ENCODE data around the gene FHL3.

Gene FHL3

GRCh38 chr1:37952738-37953137, 52.6 kb downstream of the FHL3 start:
- Histone ChIP-seq H3K36me3 (ENCODE audit: insufficient read depth) (no peaks in the 10 kb centered on the region), H3K27me3 (ENCODE audit: insufficient read depth, low read depth) (no peaks in the 10 kb centered on the region), H2AFZ (ENCODE audit: low read depth) (no peak overlapping the region), H4K20me1 (ENCODE audit: insufficient read depth) (no peaks in the 10 kb centered on the region), H3K4me1 (ENCODE audit: low read depth, poor library complexity, severe bottlenecking) (no peaks in the 10 kb centered on the region), H3K4me2 (no peak overlapping the region), H3K9ac (no peak overlapping the region), H3K79me2 (ENCODE audit: insufficient read depth, low read depth) (no peaks in the 10 kb centered on the region), H3K4me3 (IDR thresholded peaks at IDR 0.05; ENCODE audit: insufficient read depth, low read depth, low read length) (no peak overlapping the region), H3K27ac (no peak overlapping the region)
- TF ChIP-seq CTCF (conservative IDR thresholded peaks at IDR 0.05; ENCODE audit: low read depth, low read length) = no peak

- H2AFZ ChIP-seq (ENCODE audit: low read depth) = no peak overlapping the region
- no peak overlapping the region for H3K4me2 ChIP-seq
- TF ChIP-seq CTCF (conservative IDR thresholded peaks at IDR 0.05; ENCODE audit: low read depth, low read length) = no peak
- no peak overlapping the region for H3K4me3 ChIP-seq (IDR thresholded peaks at IDR 0.05; ENCODE audit: insufficient read depth, low read depth, low read length)
- H3K9ac ChIP-seq = no peak overlapping the region
- no peaks in the 10 kb centered on the region for H3K27me3 ChIP-seq (ENCODE audit: insufficient read depth, low read depth)
- no peaks in the 10 kb centered on the region for H3K36me3 ChIP-seq (ENCODE audit: insufficient read depth)
- H4K20me1 ChIP-seq (ENCODE audit: insufficient read depth) = no peaks in the 10 kb centered on the region
- H3K79me2 ChIP-seq (ENCODE audit: insufficient read depth, low read depth) = no peaks in the 10 kb centered on the region
- peaks cover 5% of the 10 kb centered on the region for H3K4me1 ChIP-seq (ENCODE audit: low read depth, poor library complexity, severe bottlenecking)
- no peak overlapping the region for H3K27ac ChIP-seq
Measured at GRCh38 chr1:37951783-37952624, 53.3 kb downstream of the FHL3 start.

- H3K79me2 ChIP-seq (ENCODE audit: insufficient read depth, low read depth) = no peaks in the 10 kb centered on the region
- no peak overlapping the region for H3K4me3 ChIP-seq (IDR thresholded peaks at IDR 0.05; ENCODE audit: insufficient read depth, low read depth, low read length)
- H3K27ac ChIP-seq = no peak overlapping the region
- no peaks in the 10 kb centered on the region for H3K27me3 ChIP-seq (ENCODE audit: insufficient read depth, low read depth)
- no peak overlapping the region for H2AFZ ChIP-seq (ENCODE audit: low read depth)
- H3K4me1 ChIP-seq (ENCODE audit: low read depth, poor library complexity, severe bottlenecking) = peaks cover 5% of the 10 kb centered on the region
- H3K36me3 ChIP-seq (ENCODE audit: insufficient read depth) = no peaks in the 10 kb centered on the region
- H3K9ac ChIP-seq = no peak overlapping the region
- no peak overlapping the region for H3K4me2 ChIP-seq
- H4K20me1 ChIP-seq (ENCODE audit: insufficient read depth) = no peaks in the 10 kb centered on the region
- no peak for TF ChIP-seq CTCF (conservative IDR thresholded peaks at IDR 0.05; ENCODE audit: low read depth, low read length)
Measured at GRCh38 chr1:37951041-37951782, 54.1 kb downstream of the FHL3 start.

GRCh38 chr1:37949524-37950152, 55.7 kb downstream of the FHL3 start:
- Histone ChIP-seq H3K9ac (no peak overlapping the region), H3K4me1 (ENCODE audit: low read depth, poor library complexity, severe bottlenecking) (peaks cover 9% of the 10 kb centered on the region), H3K27me3 (ENCODE audit: insufficient read depth, low read depth) (no peaks in the 10 kb centered on the region), H2AFZ (ENCODE audit: low read depth) (no peak overlapping the region), H3K79me2 (ENCODE audit: insufficient read depth, low read depth) (no peaks in the 10 kb centered on the region), H4K20me1 (ENCODE audit: insufficient read depth) (no peaks in the 10 kb centered on the region), H3K4me2 (no peak overlapping the region), H3K4me3 (IDR thresholded peaks at IDR 0.05; ENCODE audit: insufficient read depth, low read depth, low read length) (no peak overlapping the region), H3K27ac (no peak overlapping the region), H3K36me3 (ENCODE audit: insufficient read depth) (no peaks in the 10 kb centered on the region)
- TF ChIP-seq CTCF (conservative IDR thresholded peaks at IDR 0.05; ENCODE audit: low read depth, low read length) = no peak

Data from KMS-11 (cell line).